ENCODE results near the gene ZSCAN25. TPM values are rescaled to one million over a fixed set of nuclear protein-coding genes. Genes with fewer than 3 reads are reported as not detected.
"Not testable (repeated sequence)": the region's sequence is repeated elsewhere in the genome, so short reads cannot be mapped to it uniquely, and the experiment has no call there.

Gene ZSCAN25
- total RNA-seq, 1 donor from 2014 or later = 23.8 TPM

DNA sequence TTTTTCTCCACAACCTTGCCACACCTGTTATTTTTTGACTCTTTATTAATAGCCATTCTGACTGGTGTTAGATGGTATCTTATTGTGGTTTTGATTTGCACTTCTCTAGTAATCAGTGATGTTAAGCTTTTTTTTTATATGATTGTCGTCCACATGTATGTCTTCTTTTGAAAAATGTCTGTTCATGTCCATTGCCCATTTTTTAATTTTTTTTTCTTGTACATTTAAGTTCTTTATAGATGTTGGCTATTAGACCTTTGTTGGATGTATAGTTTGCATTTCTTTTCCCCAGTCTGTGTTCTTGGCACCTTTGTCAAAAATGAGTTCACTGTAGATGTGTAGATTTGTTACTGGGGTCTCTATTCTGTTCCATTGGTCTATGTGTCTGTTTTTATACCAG lies 28.8 kb downstream of the ZSCAN25 start:
- peak overlapping the region; percentile 8 for H3K4me3 Mint-ChIP-seq (ENCODE audit: unreplicated experiment)
- TF ChIP-seq, protein P1, sequence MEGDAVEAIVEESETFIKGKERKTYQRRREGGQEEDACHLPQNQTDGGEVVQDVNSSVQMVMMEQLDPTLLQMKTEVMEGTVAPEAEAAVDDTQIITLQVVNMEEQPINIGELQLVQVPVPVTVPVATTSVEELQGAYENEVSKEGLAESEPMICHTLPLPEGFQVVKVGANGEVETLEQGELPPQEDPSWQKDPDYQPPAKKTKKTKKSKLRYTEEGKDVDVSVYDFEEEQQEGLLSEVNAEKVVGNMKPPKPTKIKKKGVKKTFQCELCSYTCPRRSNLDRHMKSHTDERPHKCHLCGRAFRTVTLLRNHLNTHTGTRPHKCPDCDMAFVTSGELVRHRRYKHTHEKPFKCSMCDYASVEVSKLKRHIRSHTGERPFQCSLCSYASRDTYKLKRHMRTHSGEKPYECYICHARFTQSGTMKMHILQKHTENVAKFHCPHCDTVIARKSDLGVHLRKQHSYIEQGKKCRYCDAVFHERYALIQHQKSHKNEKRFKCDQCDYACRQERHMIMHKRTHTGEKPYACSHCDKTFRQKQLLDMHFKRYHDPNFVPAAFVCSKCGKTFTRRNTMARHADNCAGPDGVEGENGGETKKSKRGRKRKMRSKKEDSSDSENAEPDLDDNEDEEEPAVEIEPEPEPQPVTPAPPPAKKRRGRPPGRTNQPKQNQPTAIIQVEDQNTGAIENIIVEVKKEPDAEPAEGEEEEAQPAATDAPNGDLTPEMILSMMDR (IDR thresholded peaks at IDR 0.05; ENCODE audit: unreplicated experiment) = no peak
- H3K27me3 Mint-ChIP-seq (ENCODE audit: unreplicated experiment) = no peaks in the 10 kb centered on the region
- DNase-seq (ENCODE audit: low spot score) = no peak
- H3K4me1 Mint-ChIP-seq (ENCODE audit: unreplicated experiment) = no peaks in the 10 kb centered on the region
- no peaks in the 10 kb centered on the region for H3K9me3 Mint-ChIP-seq (ENCODE audit: unreplicated experiment)
- no peak overlapping the region for H3K27ac Mint-ChIP-seq (ENCODE audit: unreplicated experiment)
- peaks cover 33% of the 10 kb centered on the region for H3K36me3 Mint-ChIP-seq (ENCODE audit: low read depth, unreplicated experiment)

DNA sequence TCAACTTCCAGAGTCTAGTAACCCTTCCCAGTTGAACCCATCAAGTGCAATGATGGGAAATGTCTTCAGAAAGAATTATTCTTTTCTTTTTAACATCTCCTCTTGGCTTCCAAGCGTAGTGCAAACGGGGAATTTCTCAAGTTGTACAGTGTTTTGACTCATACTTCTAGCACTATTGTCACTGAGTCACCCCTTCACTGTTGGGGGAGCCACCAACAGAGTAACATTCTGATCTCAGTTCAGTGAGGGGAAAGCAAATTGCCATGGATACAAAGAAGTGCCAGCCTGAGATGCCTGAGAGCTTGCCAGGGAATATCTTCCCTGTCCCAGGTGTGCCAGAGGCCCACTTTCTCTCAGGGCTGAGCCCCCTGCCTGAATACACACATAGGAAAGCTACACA lies 32.1 kb downstream of the ZSCAN25 start:
- no peak for DNase-seq (ENCODE audit: low spot score)
- H3K27ac Mint-ChIP-seq (ENCODE audit: unreplicated experiment) = no peak overlapping the region
- TF ChIP-seq, protein P1 (IDR thresholded peaks at IDR 0.05; ENCODE audit: unreplicated experiment) = no peak
- H3K4me1 Mint-ChIP-seq (ENCODE audit: unreplicated experiment) = no peaks in the 10 kb centered on the region
- H3K9me3 Mint-ChIP-seq (ENCODE audit: unreplicated experiment) = no peaks in the 10 kb centered on the region
- H3K27me3 Mint-ChIP-seq (ENCODE audit: unreplicated experiment) = no peaks in the 10 kb centered on the region
- no peak overlapping the region for H3K4me3 Mint-ChIP-seq (ENCODE audit: unreplicated experiment)
- H3K36me3 Mint-ChIP-seq (ENCODE audit: low read depth, unreplicated experiment) = peaks cover 30% of the 10 kb centered on the region

DNA sequence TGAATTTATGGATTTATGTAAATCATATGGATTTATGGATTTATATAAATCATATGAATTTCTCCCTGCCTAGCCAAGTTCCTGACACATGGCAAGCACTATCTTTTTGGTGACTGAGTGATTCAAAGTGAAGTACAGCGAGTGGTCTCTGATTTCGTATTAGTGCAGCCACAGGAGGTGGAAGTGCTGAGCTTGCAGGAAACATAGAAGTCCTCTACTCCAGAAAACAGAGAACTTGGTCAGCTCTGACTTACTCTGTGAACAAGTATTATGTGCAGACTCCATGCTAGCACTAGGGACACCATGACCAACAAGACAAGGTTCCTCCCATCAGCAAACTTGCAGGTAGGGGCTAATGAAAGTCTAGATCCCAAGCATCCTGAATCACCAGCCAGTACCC lies 34.5 kb downstream of the ZSCAN25 start:
- Mint-ChIP-seq H3K27ac (ENCODE audit: unreplicated experiment) (no peak overlapping the region), H3K4me3 (ENCODE audit: unreplicated experiment) (no peak overlapping the region), H3K9me3 (ENCODE audit: unreplicated experiment) (no peaks in the 10 kb centered on the region), H3K36me3 (ENCODE audit: low read depth, unreplicated experiment) (peaks cover 11% of the 10 kb centered on the region), H3K4me1 (ENCODE audit: unreplicated experiment) (no peaks in the 10 kb centered on the region), H3K27me3 (ENCODE audit: unreplicated experiment) (no peaks in the 10 kb centered on the region)
- TF ChIP-seq, protein P1 (IDR thresholded peaks at IDR 0.05; ENCODE audit: unreplicated experiment) = no peak
- DNase-seq (ENCODE audit: low spot score) = no peak

DNA sequence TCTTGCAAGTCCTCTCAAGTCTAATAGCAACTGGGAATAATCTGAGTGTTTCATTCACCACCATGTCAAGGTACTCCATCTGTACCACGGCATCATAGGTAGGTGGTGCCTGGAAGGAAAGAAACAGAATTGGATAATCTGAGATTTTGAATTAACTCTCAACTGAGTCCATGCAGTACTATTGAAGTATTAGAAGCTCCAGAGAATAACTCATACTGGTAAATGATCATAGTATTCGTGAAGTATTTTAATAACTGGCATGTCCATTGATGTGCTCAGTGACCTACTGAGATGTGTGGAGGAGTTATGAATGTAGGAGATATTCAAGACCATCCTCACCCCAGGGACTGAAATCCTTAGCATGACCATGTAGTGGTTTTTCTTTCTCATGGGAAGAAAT lies 35.9 kb downstream of the ZSCAN25 start:
- peaks cover 9% of the 10 kb centered on the region for H3K36me3 Mint-ChIP-seq (ENCODE audit: low read depth, unreplicated experiment)
- no peaks in the 10 kb centered on the region for H3K9me3 Mint-ChIP-seq (ENCODE audit: unreplicated experiment)
- TF ChIP-seq, protein P1 (IDR thresholded peaks at IDR 0.05; ENCODE audit: unreplicated experiment) = no peak
- H3K4me3 Mint-ChIP-seq (ENCODE audit: unreplicated experiment) = no peak overlapping the region
- no peak for DNase-seq (ENCODE audit: low spot score)
- no peak overlapping the region for H3K27ac Mint-ChIP-seq (ENCODE audit: unreplicated experiment)
- H3K27me3 Mint-ChIP-seq (ENCODE audit: unreplicated experiment) = no peaks in the 10 kb centered on the region
- no peaks in the 10 kb centered on the region for H3K4me1 Mint-ChIP-seq (ENCODE audit: unreplicated experiment)

DNA sequence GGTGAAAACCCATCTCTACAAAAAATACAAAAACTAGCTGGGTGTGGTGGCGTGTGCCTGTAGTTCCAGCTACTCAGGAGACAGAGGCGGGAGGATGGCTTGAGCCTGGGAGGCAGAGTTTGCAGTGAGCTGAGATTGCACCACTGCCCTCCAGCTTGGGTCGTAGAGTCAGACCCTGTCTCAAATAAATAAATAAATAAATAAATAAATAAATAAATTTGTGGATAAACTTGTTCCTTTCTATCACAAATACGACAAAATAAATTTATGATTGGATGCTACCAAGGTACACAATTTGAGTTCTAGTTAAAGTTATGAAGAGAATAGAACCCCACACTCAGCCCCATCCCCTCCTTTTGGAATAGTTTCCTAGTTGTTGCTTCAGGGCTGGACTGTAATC lies 36.5 kb downstream of the ZSCAN25 start:
- H3K27me3 Mint-ChIP-seq (ENCODE audit: unreplicated experiment); DNase-seq (ENCODE audit: low spot score); H3K27ac Mint-ChIP-seq (ENCODE audit: unreplicated experiment); H3K4me1 Mint-ChIP-seq (ENCODE audit: unreplicated experiment); H3K9me3 Mint-ChIP-seq (ENCODE audit: unreplicated experiment); H3K4me3 Mint-ChIP-seq (ENCODE audit: unreplicated experiment): not testable (repeated sequence)
- H3K36me3 Mint-ChIP-seq (ENCODE audit: low read depth, unreplicated experiment) = peaks cover 13% of the 10 kb centered on the region

DNA sequence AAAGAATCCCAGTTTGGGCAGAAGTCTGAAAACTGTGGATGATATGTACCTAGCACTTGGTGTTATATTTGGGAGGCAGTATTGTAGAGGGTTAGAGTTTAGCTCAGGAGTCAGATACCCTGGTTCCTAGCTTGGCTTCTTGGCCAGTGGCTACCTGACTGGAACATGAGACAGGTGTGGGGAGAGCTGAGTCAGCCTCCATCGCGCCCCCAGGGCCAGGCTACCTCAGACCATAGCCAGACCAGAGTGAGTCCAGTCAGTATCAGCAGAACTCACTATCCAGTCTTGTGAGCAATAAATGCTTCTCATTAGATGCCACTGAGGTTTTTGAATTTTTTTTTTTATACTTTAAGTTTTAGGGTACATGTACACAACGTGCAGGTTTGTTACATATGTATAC lies 37.0 kb downstream of the ZSCAN25 start:
- Mint-ChIP-seq H3K27me3 (ENCODE audit: unreplicated experiment) (no peaks in the 10 kb centered on the region), H3K4me3 (ENCODE audit: unreplicated experiment) (no peak overlapping the region), H3K4me1 (ENCODE audit: unreplicated experiment) (no peaks in the 10 kb centered on the region), H3K36me3 (ENCODE audit: low read depth, unreplicated experiment) (peaks cover 17% of the 10 kb centered on the region), H3K27ac (ENCODE audit: unreplicated experiment) (no peak overlapping the region), H3K9me3 (ENCODE audit: unreplicated experiment) (peaks cover 1% of the 10 kb centered on the region)
- TF ChIP-seq, protein P1 (IDR thresholded peaks at IDR 0.05; ENCODE audit: unreplicated experiment) = no peak
- no peak for DNase-seq (ENCODE audit: low spot score)

DNA sequence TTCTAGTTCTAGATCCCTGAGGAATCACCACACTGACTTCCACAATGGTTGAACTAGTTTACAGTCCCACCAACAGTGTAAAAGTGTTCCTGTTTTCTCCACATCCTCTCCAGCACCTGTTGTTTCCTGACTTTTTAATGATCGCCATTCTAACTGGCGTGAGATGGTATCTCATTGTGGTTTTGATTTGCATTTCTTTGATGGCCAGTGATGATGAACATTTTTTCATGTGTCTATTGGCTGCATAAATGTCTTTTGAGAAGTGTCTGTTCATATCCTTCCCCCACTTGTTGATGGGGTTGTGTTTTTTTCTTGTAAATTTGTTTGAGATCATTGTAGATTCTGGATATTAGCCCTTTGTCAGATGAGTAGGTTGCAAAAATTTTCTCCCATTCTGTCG lies 37.9 kb downstream of the ZSCAN25 start:
- H3K27ac Mint-ChIP-seq (ENCODE audit: unreplicated experiment); DNase-seq (ENCODE audit: low spot score); H3K4me3 Mint-ChIP-seq (ENCODE audit: unreplicated experiment); H3K9me3 Mint-ChIP-seq (ENCODE audit: unreplicated experiment); H3K27me3 Mint-ChIP-seq (ENCODE audit: unreplicated experiment); H3K4me1 Mint-ChIP-seq (ENCODE audit: unreplicated experiment): not testable (repeated sequence)
- peaks cover 22% of the 10 kb centered on the region for H3K36me3 Mint-ChIP-seq (ENCODE audit: low read depth, unreplicated experiment)

DNA sequence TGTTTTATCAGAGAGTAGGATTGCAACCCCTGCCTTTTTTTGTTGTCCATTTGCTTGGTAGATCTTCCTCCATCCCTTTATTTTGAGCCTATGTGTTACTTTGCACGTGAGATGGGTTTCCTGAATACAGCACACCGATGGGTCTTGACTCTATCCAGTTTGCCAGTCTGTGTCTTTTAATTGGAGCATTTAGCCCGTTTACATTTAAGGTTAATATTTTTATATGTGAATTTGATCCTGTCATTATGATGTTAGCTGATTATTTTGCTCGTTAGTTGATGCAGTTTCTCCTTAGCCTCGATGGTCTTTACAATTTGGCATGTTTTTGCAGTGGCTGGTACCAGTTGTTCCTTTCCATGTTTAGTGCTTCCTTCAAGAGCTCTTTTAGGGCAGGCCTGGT lies 41.1 kb downstream of the ZSCAN25 start:
- H3K36me3 Mint-ChIP-seq (ENCODE audit: low read depth, unreplicated experiment) = peaks cover 27% of the 10 kb centered on the region
- H3K4me3 Mint-ChIP-seq (ENCODE audit: unreplicated experiment); H3K4me1 Mint-ChIP-seq (ENCODE audit: unreplicated experiment); H3K27me3 Mint-ChIP-seq (ENCODE audit: unreplicated experiment); H3K9me3 Mint-ChIP-seq (ENCODE audit: unreplicated experiment); DNase-seq (ENCODE audit: low spot score); H3K27ac Mint-ChIP-seq (ENCODE audit: unreplicated experiment): not testable (repeated sequence)

Data from endothelial cell (in vitro differentiated cells).